IMR-90 (cell line): Measurements from ENCODE around the gene ROS1. TPM values are rescaled to one million over a fixed set of nuclear protein-coding genes. Genes with fewer than 3 reads are reported as not detected.

Experiments used
- ATAC-seq: fragments of 200-7000 bp; cut with Tn5 transposase; 2 replicates; pipeline ENCODE4 v1.9.1; 2020; ENCODE audit warnings: low read depth, mild to moderate bottlenecking, moderate library complexity
- BruUV-seq: library from RNA; stranded (reverse); fragments of 400-500 nt; replicated peaks from 2 replicates; lab custom pipeline; 2021; lab: Mats Ljungman, UMichigan
- CTCF ChIA-PET: fragments of 300-600 bp; formaldehyde crosslinking; extraction: SDS; loops from one replicate; lab custom pipeline; 2021; ENCODE audit warnings: antibody characterized with exemption; lab: Yijun Ruan, JAX
- POLR2A ChIA-PET: fragments of 300-600 bp; sonication (Branson Sonifier 250); formaldehyde crosslinking; loops from one replicate; lab custom pipeline; 2022; ENCODE audit warnings: antibody characterized with exemption; ENCODE audit not compliant: unreplicated experiment; lab: Charles Lee
- DNase-seq: peaks from one replicate; pipeline ENCODE4 v3.0.0; 2013
- H2AFZ ChIP-seq: replicated peaks from 2 replicates; pipeline ENCODE3; 2013; ENCODE audit warnings: low read length, mild to moderate bottlenecking; ENCODE audit not compliant: poor library complexity
- H2AK5ac ChIP-seq: 2 replicates; pipeline ENCODE4 v1.6.1; 2013; ENCODE audit warnings: low read depth, low read length, inconsistent platforms
- H2AK9ac ChIP-seq: replicated peaks from 2 replicates; pipeline ENCODE3; 2013; ENCODE audit warnings: mild to moderate bottlenecking, low read depth, low read length, moderate library complexity; ENCODE audit not compliant: poor library complexity
- H2BK120ac ChIP-seq: 2 replicates; pipeline ENCODE4 v1.6.1; 2013; ENCODE audit warnings: low read depth, low read length, inconsistent platforms
- H2BK15ac ChIP-seq: 3 replicates; pipeline ENCODE4 v1.6.1; 2013; ENCODE audit warnings: low read depth, low read length, inconsistent platforms
- H2BK20ac ChIP-seq: 2 replicates; pipeline ENCODE4 v1.6.1; 2013; ENCODE audit warnings: low read depth, mild to moderate bottlenecking, inconsistent platforms, low read length, moderate library complexity
- H2BK5ac ChIP-seq: 2 replicates; pipeline ENCODE4 v1.6.1; 2013; ENCODE audit warnings: mild to moderate bottlenecking, low read depth, low read length, inconsistent platforms; ENCODE audit not compliant: poor library complexity, severe bottlenecking
- H3K14ac ChIP-seq: replicated peaks from 2 replicates; pipeline ENCODE4 v1.6.1; 2013; ENCODE audit warnings: low read depth, low read length, inconsistent platforms
- H3K18ac ChIP-seq: 2 replicates; pipeline ENCODE4 v1.6.1; 2013; ENCODE audit warnings: low read depth, low read length, control low read depth
- H3K23ac ChIP-seq: 2 replicates; pipeline ENCODE4 v1.6.1; 2013; ENCODE audit warnings: low read depth, low read length, inconsistent platforms
- H3K27ac ChIP-seq: 2 replicates; pipeline ENCODE4 v1.5.1; 2013; ENCODE audit warnings: mild to moderate bottlenecking, control low read depth, low read length; ENCODE audit not compliant: insufficient read depth
- H3K27me3 ChIP-seq: 2 replicates; pipeline ENCODE4 v1.6.1; 2013; ENCODE audit warnings: low read length; ENCODE audit not compliant: control insufficient read depth, insufficient read depth
- H3K36me3 ChIP-seq: 2 replicates; pipeline ENCODE4 v1.6.1; 2013; ENCODE audit warnings: low read length, mixed read lengths; ENCODE audit not compliant: control insufficient read depth, insufficient read depth
- H3K4ac ChIP-seq: 2 replicates; pipeline ENCODE4 v1.6.1; 2013; ENCODE audit warnings: low read depth, low read length, inconsistent platforms
- H3K4me1 ChIP-seq: 2 replicates; pipeline ENCODE4 v1.6.1; 2013; ENCODE audit warnings: low read length, mixed read lengths; ENCODE audit not compliant: control insufficient read depth, insufficient read depth
- H3K4me2 ChIP-seq: 2 replicates; pipeline ENCODE4 v1.6.1; 2013; ENCODE audit warnings: low read depth, mild to moderate bottlenecking, control low read depth, low read length, moderate library complexity
- H3K4me3 ChIP-seq: 2 replicates; pipeline ENCODE4 v1.5.1; 2013; ENCODE audit warnings: low read depth, mild to moderate bottlenecking, control low read depth, low read length, moderate library complexity; ENCODE audit not compliant: insufficient read depth
- H3K56ac ChIP-seq: 2 replicates; pipeline ENCODE4 v1.6.1; 2013; ENCODE audit warnings: low read length, inconsistent platforms; ENCODE audit not compliant: insufficient read depth; ENCODE audit errors: extremely low read depth
- H3K79me1 ChIP-seq, 2 experiments: 2 replicates each; pipeline ENCODE4 v1.6.1; 2013; ENCODE audit warnings: low read length in 2 of 2, inconsistent platforms in 1 of 2, low read depth in 1 of 2
- H3K9ac ChIP-seq: 2 replicates; pipeline ENCODE4 v1.6.1; 2013; ENCODE audit warnings: low read depth, low read length, control low read depth
- H3K9me1 ChIP-seq: 2 replicates; pipeline ENCODE4 v1.6.1; 2013; ENCODE audit warnings: low read length, inconsistent platforms; ENCODE audit not compliant: insufficient read depth
- H3K9me3 ChIP-seq: 2 replicates; pipeline ENCODE4 v1.6.1; 2013; ENCODE audit warnings: low read length; ENCODE audit not compliant: control insufficient read depth, insufficient read depth
- H4K20me1 ChIP-seq: 2 replicates; pipeline ENCODE4 v1.6.1; 2013; ENCODE audit warnings: low read length, inconsistent platforms; ENCODE audit not compliant: insufficient read depth
- H4K5ac ChIP-seq: 2 replicates; pipeline ENCODE4 v1.6.1; 2013; ENCODE audit warnings: mild to moderate bottlenecking, low read depth, low read length, control low read depth
- H4K8ac ChIP-seq, 2 experiments: 2 replicates each; pipeline ENCODE4 v1.6.1; 2013; ENCODE audit warnings: low read depth in 2 of 2, low read length in 2 of 2, control low read depth in 1 of 2, inconsistent platforms in 1 of 2
- H4K91ac ChIP-seq: 2 replicates; pipeline ENCODE4 v1.6.1; 2013; ENCODE audit warnings: low read depth, low read length, inconsistent platforms; ENCODE audit not compliant: insufficient read depth
- CEBPB ChIP-seq: IDR thresholded peaks from 2 replicates; pipeline ENCODE4 v1.6.1; 2012; ENCODE audit warnings: low read depth, low read length, improper control_type of control experiment
- WGBS, 2 experiments: methylation state at CpG; one replicate each; pipeline versions ENCODE4 v1.1.5 to v1.1.7; 2013; ENCODE audit warnings: missing lambda C conversion rate in 2 of 2; ENCODE audit not compliant: insufficient read length in 1 of 2; ENCODE audit errors: extremely low coverage in 2 of 2; 5-methylcytosine and 5-hydroxymethylcytosine counted together
- dilution Hi-C: fragments of 300-500 bp; cut with HindIII; formaldehyde crosslinking; loops from one replicate; pipeline ENCODE4 v1.14.3; 2018; ENCODE audit warnings: low sequenced_read_pairs; ENCODE audit not compliant: unreplicated experiment
- in situ Hi-C: fragments of 300-500 bp; cut with MboI; formaldehyde crosslinking; loops from 3 replicates; pipeline ENCODE4 v1.14.3; 2019; ENCODE audit warnings: low sequenced_read_pairs, inconsistent platforms, mixed read lengths
- intact Hi-C: fragments of 100-400 bp; cut with micrococcal nuclease; formaldehyde crosslinking; loops from 2 replicates; pipeline ENCODE4 v1.10.0; 2022
- polyA plus RNA-seq, 3 experiments: library from polyadenylated mRNA; depleted of rRNA; stranded (reverse); fragments of >200 nt; gene quantifications; 2 replicates each; pipeline ENCODE4 v1.2.3, GENCODE V29; 2012; ENCODE audit warnings: low replicate concordance in 1 of 3
- total RNA-seq: library from RNA; depleted of rRNA; stranded (reverse); fragments of >200 nt; gene quantifications from 2 replicates; pipeline ENCODE4 v1.2.3, GENCODE V29; 2012

Gene ROS1
- total and polyA plus RNA-seq, 2 of the 4 experiments (the other 2 are of a cell fraction): under 0.01 to 0.03 TPM

- H2BK5ac ChIP-seq: no peak overlapping the region
- intact Hi-C loops: no loop called here
- POLR2A ChIA-PET: no interaction called here
- no peak overlapping the region for H3K18ac ChIP-seq
- no peak overlapping the region for H2BK120ac ChIP-seq
- H3K27ac ChIP-seq: no peak overlapping the region
- no peak overlapping the region for H2BK20ac ChIP-seq
- in situ Hi-C loops: no loop called here
- 60% methylated on average over 1 of the region's 5 CpGs; no CpG with 5 or more reads in 1 of the 2 experiments for WGBS, 2 experiments
- no peaks in the 10 kb centered on the region for H4K20me1 ChIP-seq
- no peaks in the 10 kb centered on the region for H3K4me1 ChIP-seq
- H3K9me3 ChIP-seq: no peaks in the 10 kb centered on the region
- DNase-seq (no peak), ATAC-seq (no peak)
- H3K14ac ChIP-seq: no peak overlapping the region
- H3K27me3 ChIP-seq: no peaks in the 10 kb centered on the region; the same call in 1 of the 2 replicates
- no TSS peak for BruUV-seq
- H4K5ac ChIP-seq: no peak overlapping the region
- H4K91ac ChIP-seq: no peak overlapping the region
- no peaks in the 10 kb centered on the region for H3K9me1 ChIP-seq
- H3K36me3 ChIP-seq: no peaks in the 10 kb centered on the region
- no peak overlapping the region for H4K8ac ChIP-seq
- H3K4me3 ChIP-seq: no peak overlapping the region
- CTCF ChIA-PET: interaction anchor here (0.6 to 2.3 kb wide), 7 partner anchors 10 to 210 kb away, joined by 3 to 12 read pairs (median 4); no protein-coding TSS in a partner anchor
- dilution Hi-C loops: no loop called here
- no peaks in the 10 kb centered on the region for H3K79me1 ChIP-seq
- H3K9ac ChIP-seq: no peak overlapping the region
- H3K23ac ChIP-seq: no peak overlapping the region
- H3K4ac ChIP-seq: no peak overlapping the region
- no peak overlapping the region for H2AFZ ChIP-seq
- no peak overlapping the region for H2BK15ac ChIP-seq
- H3K4me2 ChIP-seq: no peak overlapping the region
- no peak for TF ChIP-seq CEBPB
- no peak overlapping the region for H2AK9ac ChIP-seq
- H3K56ac ChIP-seq: no peak overlapping the region
- H2AK5ac ChIP-seq: no peak overlapping the region
These were observed 26.6 kb downstream of the ROS1 start for GRCh38 chr6:117399126-117399525.
